ENCODE data around the gene HS1BP3. TPM values are rescaled to one million over a fixed set of nuclear protein-coding genes. Genes with fewer than 3 reads are reported as not detected.

The HS1BP3 gene
- polyA plus RNA-seq, 4 donors, result 18.5 to 39.7 (median 23.4) TPM

DNA sequence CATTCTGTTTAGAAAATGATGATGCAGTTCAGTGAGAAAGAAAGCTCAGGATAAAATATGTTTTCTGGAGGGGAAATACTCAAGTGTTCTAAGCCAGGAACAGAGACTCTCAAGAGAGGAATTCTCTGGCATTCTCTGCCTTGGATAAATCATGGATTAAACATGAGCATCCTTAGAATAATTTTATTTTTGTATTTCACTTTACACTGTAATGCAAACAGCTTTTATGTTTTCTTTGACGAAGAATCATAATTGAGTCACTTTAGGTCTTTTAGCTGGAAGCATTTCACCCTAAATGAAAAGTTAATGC lies 27.1 kb upstream of the HS1BP3 start:
- Histone ChIP-seq H3K9me3 (ENCODE audit: control insufficient read depth in 2 of 2, insufficient read depth in 1 of 2, low read depth in 1 of 2, low read length in 1 of 2) (no peaks in the 10 kb centered on the region), H3K27ac (ENCODE audit: low read depth in 1 of 3, low read length in 2 of 3) (no peak overlapping the region), H3K4me3 (ENCODE audit: low read depth in 1 of 3, low read length in 3 of 3) (no peak overlapping the region), H3K27me3 (ENCODE audit: control insufficient read depth in 3 of 3, insufficient read depth in 3 of 3, low read length in 3 of 3) (peaks cover 0 to 14% (median 6%) of the 10 kb centered on the region in 3 donors), H3K4me1 (ENCODE audit: control insufficient read depth in 3 of 3, insufficient read depth in 2 of 3, low read depth in 1 of 3, low read length in 2 of 3) (peaks cover 0 to 18% (median 0%) of the 10 kb centered on the region in 3 donors), H3K36me3 (ENCODE audit: control insufficient read depth in 3 of 3, insufficient read depth in 2 of 3, low read depth in 1 of 3, low read length in 3 of 3) (peaks cover 0 to 36% (median 0%) of the 10 kb centered on the region in 3 donors)
- DNase-seq, result no peak
- WGBS, 3 donors, result 82 to 100% (median 95%) methylated on average over 1 of the region's 1 CpG
- no peak for FAIRE-seq

DNA sequence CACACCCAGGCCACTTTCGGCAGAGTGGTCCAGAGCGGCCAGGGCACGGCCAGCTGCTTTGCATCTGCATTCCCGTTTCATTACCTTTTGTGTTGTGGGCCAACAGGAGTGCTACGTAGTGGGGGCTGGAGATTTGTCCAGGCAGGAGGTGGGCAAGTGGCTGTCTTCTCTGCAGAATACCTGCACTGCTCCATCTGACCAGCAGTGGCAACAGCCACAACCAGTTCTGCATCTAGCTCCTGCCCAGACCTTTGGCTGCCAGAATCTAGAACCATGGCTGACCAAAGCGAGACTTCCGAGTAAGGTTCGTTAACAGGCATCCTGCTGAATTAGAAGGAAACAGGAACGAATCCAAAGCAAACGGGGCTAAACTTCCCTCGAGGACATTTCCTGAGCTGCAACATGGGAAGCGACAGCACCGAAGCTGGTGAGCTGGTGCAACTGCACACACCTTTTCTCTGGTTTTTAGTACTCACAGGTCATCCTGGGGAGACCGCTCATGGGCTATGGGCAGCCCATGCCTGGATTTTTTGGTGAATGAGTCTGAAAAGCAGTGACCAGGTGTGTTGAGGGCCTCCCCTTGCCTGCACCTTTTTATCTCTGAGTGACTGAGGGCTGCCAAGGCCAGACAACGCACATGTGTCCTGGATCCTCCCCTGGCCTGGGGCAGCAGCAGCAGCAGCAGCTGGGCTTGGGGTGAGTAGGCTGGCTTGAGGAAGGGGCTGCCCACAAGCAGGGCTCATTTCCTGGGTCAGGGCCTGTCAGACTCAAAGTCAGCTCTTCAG lies 26.6 kb upstream of the HS1BP3 start:
- H3K27me3 ChIP-seq (ENCODE audit: control insufficient read depth in 3 of 3, insufficient read depth in 3 of 3, low read length in 3 of 3), result peaks cover 0 to 19% (median 10%) of the 10 kb centered on the region in 3 donors
- peaks cover 0 to 18% (median 0%) of the 10 kb centered on the region in 3 donors for H3K4me1 ChIP-seq (ENCODE audit: control insufficient read depth in 3 of 3, insufficient read depth in 2 of 3, low read depth in 1 of 3, low read length in 2 of 3)
- H3K27ac ChIP-seq (ENCODE audit: low read depth in 1 of 3, low read length in 2 of 3), result no peak overlapping the region
- FAIRE-seq (no peak), DNase-seq (no peak)
- 82 to 87% (median 83%) methylated on average over 15 of the region's 15 CpGs for WGBS, 3 donors
- H3K9me3 ChIP-seq (ENCODE audit: control insufficient read depth in 2 of 2, insufficient read depth in 1 of 2, low read depth in 1 of 2, low read length in 1 of 2), result no peaks in the 10 kb centered on the region
- H3K36me3 ChIP-seq (ENCODE audit: control insufficient read depth in 3 of 3, insufficient read depth in 2 of 3, low read depth in 1 of 3, low read length in 3 of 3), result peaks cover 0 to 33% (median 0%) of the 10 kb centered on the region in 3 donors
- H3K4me3 ChIP-seq (ENCODE audit: low read depth in 1 of 3, low read length in 3 of 3), result no peak overlapping the region

DNA sequence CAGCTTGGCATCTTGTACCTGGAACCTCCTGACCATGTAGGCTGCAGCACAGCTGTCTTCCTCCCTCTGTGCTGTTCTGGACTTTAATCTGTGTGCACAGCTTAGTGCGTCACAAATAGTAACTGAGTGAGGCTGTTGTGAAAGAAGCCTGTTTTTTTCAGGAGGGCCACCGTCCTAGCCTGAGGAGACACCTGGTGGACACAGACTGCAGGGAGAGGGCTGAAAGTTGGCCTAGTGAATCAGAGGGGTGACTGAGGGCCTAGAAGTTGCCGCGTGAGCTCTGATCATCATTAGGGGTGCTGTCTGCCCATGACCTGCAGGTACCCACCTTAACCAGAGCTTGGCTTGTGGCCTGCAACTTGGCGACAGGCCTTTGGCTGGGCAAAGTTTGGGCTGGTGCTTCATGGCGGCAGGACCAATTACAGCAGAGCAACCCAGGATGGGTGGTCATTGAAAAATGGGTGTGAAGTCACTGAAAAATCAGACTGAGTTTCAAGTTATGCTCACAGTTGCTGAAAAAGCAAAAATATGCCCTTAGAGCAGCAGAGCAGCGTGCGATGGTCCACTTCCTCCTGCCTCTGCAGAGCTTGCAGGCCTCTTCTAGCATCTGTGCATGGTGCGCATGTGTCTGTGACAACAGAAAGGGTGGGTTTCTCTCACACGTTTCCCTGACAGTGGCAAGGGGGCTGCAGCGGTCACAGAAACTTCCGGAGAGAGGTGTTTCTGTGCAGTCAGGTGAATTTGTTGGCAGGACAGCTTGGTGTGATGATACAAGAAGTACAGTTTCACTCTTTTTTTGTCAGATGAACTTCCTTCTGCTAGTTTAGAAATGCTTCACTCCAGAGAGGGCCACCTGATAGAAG lies 25.7 kb upstream of the HS1BP3 start:
- FAIRE-seq (no peak), DNase-seq (peak; percentile 89 to 91)
- Histone ChIP-seq H3K36me3 (ENCODE audit: control insufficient read depth in 3 of 3, insufficient read depth in 2 of 3, low read depth in 1 of 3, low read length in 3 of 3) (peaks cover 0 to 26% (median 0%) of the 10 kb centered on the region in 3 donors), H3K27me3 (ENCODE audit: control insufficient read depth in 3 of 3, insufficient read depth in 3 of 3, low read length in 3 of 3) (peaks cover 0 to 28% (median 16%) of the 10 kb centered on the region in 3 donors), H3K4me3 (ENCODE audit: low read depth in 1 of 3, low read length in 3 of 3) (no peak overlapping the region), H3K27ac (ENCODE audit: low read depth in 1 of 3, low read length in 2 of 3) (peak overlapping the region in 1 of 3 donors; percentile 74), H3K9me3 (ENCODE audit: control insufficient read depth in 2 of 2, insufficient read depth in 1 of 2, low read depth in 1 of 2, low read length in 1 of 2) (peaks cover 0 to 1% of the 10 kb centered on the region in 2 donors), H3K4me1 (ENCODE audit: control insufficient read depth in 3 of 3, insufficient read depth in 2 of 3, low read depth in 1 of 3, low read length in 2 of 3) (peaks cover 0 to 24% (median 0%) of the 10 kb centered on the region in 3 donors)
- 55 to 72% (median 65%) methylated on average over 12 of the region's 12 CpGs for WGBS, 3 donors

DNA sequence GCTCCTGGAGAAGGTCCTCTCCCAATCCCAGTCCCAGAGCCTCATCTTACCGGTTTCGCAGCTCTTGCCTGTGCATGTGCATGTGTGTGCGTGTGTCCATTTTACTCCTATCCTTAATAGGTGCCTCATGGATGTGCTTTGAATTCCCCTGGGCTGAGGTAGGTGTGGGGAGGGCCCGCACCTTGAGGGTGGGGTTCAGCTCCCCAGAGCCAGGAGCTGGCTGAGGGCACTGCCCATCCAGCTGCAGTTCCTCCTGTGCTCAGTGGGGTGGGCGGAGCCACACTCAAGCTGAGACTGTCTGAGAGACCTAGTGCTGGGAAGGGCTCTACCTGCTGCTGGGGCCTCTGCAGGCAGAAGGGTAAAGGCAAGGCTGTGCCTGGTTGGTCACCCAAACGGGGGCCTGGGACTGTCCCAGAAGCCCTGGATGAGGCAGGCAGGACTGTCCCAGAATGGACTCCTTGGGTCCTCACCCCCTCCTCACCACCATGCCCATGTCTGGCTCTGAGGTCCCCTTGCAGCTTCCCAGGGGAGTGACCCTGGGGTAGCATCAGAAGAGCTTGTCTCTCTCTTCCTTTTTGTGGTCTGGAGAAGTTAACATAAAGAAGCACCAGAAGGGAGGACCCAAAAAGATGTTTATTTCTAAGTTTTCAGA lies 24.9 kb upstream of the HS1BP3 start:
- Histone ChIP-seq H3K27ac (ENCODE audit: low read depth in 1 of 3, low read length in 2 of 3) (peak overlapping the region in 2 of 3 donors; percentile 47 to 74), H3K9me3 (ENCODE audit: control insufficient read depth in 2 of 2, insufficient read depth in 1 of 2, low read depth in 1 of 2, low read length in 1 of 2) (peaks cover 0 to 3% of the 10 kb centered on the region in 2 donors), H3K36me3 (ENCODE audit: control insufficient read depth in 3 of 3, insufficient read depth in 2 of 3, low read depth in 1 of 3, low read length in 3 of 3) (peaks cover 0 to 22% (median 0%) of the 10 kb centered on the region in 3 donors), H3K4me3 (ENCODE audit: low read depth in 1 of 3, low read length in 3 of 3) (no peak overlapping the region), H3K27me3 (ENCODE audit: control insufficient read depth in 3 of 3, insufficient read depth in 3 of 3, low read length in 3 of 3) (peaks cover 1 to 36% (median 24%) of the 10 kb centered on the region in 3 donors), H3K4me1 (ENCODE audit: control insufficient read depth in 3 of 3, insufficient read depth in 2 of 3, low read depth in 1 of 3, low read length in 2 of 3) (peaks cover 0 to 28% (median 0%) of the 10 kb centered on the region in 3 donors)
- 14 to 61% (median 35%) methylated on average over 6 of the region's 6 CpGs for WGBS, 3 donors
- FAIRE-seq, result no peak
- DNase-seq, result peak; percentile 71 to 85

DNA sequence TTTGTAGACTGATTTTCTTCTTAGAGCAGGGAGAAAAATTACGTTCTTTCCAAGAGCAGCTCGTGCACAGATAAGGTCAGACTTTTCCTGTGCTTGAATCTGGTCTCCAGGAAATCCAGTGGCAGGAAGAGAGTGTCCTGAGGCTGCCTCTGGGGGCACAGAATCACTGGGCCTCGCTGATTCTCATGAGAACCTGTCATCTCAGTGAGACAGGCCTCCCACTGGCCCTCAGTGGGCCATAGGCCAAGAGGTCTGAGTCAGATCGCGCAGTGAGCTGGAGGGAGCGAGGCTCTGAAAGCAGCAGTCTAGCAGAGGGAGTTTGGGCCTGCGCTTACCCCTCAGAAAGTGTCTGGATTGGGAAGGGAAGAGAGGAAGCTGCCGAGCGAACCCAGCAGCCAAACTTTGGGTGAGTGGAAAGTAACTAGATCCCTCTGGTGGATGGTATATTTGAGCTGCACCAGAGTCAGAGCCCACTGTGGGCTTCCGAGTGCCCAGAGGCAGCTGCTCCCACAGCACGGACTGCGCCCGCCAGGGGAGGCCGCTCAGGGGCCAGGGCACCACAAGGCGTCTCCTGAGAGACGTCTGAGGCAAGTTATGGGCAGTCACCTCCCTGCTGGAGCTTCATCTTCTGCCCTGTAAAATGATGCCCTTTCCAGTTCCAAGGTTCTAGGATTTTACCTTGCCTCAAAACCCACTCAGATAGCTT lies 24.2 kb upstream of the HS1BP3 start:
- H3K27ac ChIP-seq (ENCODE audit: low read depth in 1 of 3, low read length in 2 of 3), result no peak overlapping the region
- H3K27me3 ChIP-seq (ENCODE audit: control insufficient read depth in 3 of 3, insufficient read depth in 3 of 3, low read length in 3 of 3), result peaks cover 7 to 43% (median 26%) of the 10 kb centered on the region in 3 donors
- FAIRE-seq (no peak), DNase-seq (no peak)
- peaks cover 0 to 18% (median 0%) of the 10 kb centered on the region in 3 donors for H3K36me3 ChIP-seq (ENCODE audit: control insufficient read depth in 3 of 3, insufficient read depth in 2 of 3, low read depth in 1 of 3, low read length in 3 of 3)
- H3K9me3 ChIP-seq (ENCODE audit: control insufficient read depth in 2 of 2, insufficient read depth in 1 of 2, low read depth in 1 of 2, low read length in 1 of 2), result peaks cover 0 to 3% of the 10 kb centered on the region in 2 donors
- H3K4me1 ChIP-seq (ENCODE audit: control insufficient read depth in 3 of 3, insufficient read depth in 2 of 3, low read depth in 1 of 3, low read length in 2 of 3), result peaks cover 0 to 31% (median 0%) of the 10 kb centered on the region in 3 donors
- no peak overlapping the region for H3K4me3 ChIP-seq (ENCODE audit: low read depth in 1 of 3, low read length in 3 of 3)
- 43 to 55% (median 55%) methylated on average over 16 of the region's 16 CpGs for WGBS, 3 donors

DNA sequence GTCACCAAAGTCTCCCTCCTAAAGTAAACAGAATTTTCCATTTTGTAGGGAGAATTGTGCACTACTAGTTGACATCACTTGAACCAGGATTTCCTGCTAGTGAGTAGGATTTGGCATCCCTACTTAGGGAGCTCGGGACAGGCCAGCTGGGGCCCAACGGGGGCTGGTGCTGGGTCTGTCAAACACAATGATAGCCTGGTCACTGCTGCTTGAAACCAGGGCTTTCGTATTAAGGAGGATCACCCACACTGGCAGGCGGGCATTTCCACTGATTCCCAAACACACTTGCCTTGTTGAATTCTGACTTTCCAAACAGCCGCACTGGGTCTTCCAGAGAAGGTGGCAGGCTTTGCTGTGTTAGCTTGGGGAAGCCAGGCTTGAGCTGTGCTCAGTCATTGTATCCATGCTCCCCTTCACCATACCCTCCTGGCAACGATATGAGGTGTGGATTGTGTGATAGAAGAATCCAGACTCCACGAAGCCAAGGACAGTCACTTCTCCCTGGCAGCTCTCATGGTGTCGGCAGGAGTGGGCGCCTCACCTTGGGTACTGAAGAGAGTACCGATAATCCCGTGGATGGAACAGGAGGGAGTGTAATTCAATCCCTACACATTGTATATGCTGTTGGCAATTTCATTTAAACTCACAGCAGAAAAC lies 23.5 kb upstream of the HS1BP3 start:
- peaks cover 0 to 13% (median 0%) of the 10 kb centered on the region in 3 donors for H3K36me3 ChIP-seq (ENCODE audit: control insufficient read depth in 3 of 3, insufficient read depth in 2 of 3, low read depth in 1 of 3, low read length in 3 of 3)
- no peak for FAIRE-seq
- H3K27ac ChIP-seq (ENCODE audit: low read depth in 1 of 3, low read length in 2 of 3), result no peak overlapping the region
- no peak overlapping the region for H3K4me3 ChIP-seq (ENCODE audit: low read depth in 1 of 3, low read length in 3 of 3)
- no peak for DNase-seq
- WGBS, 3 donors, result 78 to 83% (median 78%) methylated on average over 11 of the region's 11 CpGs
- peaks cover 0 to 38% (median 0%) of the 10 kb centered on the region in 3 donors for H3K4me1 ChIP-seq (ENCODE audit: control insufficient read depth in 3 of 3, insufficient read depth in 2 of 3, low read depth in 1 of 3, low read length in 2 of 3)
- peaks cover 0 to 3% of the 10 kb centered on the region in 2 donors for H3K9me3 ChIP-seq (ENCODE audit: control insufficient read depth in 2 of 2, insufficient read depth in 1 of 2, low read depth in 1 of 2, low read length in 1 of 2)
- peaks cover 10 to 50% (median 32%) of the 10 kb centered on the region in 3 donors for H3K27me3 ChIP-seq (ENCODE audit: control insufficient read depth in 3 of 3, insufficient read depth in 3 of 3, low read length in 3 of 3)

DNA sequence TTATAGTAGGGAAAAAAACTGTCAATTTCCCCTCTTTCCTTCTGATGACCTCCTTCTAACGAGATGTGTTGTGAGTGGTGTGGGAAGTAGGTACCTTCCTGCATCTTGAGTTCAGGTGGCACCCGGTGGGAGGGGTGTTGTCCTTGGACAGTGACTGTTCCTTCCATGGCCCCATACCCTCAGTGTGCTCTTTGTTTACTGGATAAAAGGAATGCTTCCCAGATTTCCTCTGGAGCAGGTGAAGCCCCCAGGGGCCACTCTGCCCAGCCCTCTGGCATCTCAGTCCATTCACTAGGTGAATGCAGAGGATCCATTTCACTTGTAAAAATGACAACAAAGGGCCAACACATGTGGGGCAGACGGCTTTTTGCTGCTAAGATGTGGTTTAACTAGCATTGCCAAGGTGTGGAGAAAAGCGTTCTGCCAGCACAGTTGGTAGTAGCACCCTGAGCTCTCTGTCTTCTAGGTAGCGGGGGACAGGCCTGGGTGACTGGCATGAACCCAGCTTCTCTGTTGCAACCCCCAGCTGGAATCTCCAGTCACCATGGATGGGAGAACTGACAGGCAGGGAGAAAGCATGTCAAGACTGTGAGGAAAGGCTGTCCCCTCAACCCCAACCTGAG lies 22.9 kb upstream of the HS1BP3 start:
- Histone ChIP-seq H3K9me3 (ENCODE audit: control insufficient read depth in 2 of 2, insufficient read depth in 1 of 2, low read depth in 1 of 2, low read length in 1 of 2) (peaks cover 0 to 3% of the 10 kb centered on the region in 2 donors), H3K4me3 (ENCODE audit: low read depth in 1 of 3, low read length in 3 of 3) (no peak overlapping the region), H3K27ac (ENCODE audit: low read depth in 1 of 3, low read length in 2 of 3) (no peak overlapping the region), H3K4me1 (ENCODE audit: control insufficient read depth in 3 of 3, insufficient read depth in 2 of 3, low read depth in 1 of 3, low read length in 2 of 3) (peaks cover 0 to 41% (median 0%) of the 10 kb centered on the region in 3 donors), H3K27me3 (ENCODE audit: control insufficient read depth in 3 of 3, insufficient read depth in 3 of 3, low read length in 3 of 3) (peaks cover 11 to 56% (median 37%) of the 10 kb centered on the region in 3 donors), H3K36me3 (ENCODE audit: control insufficient read depth in 3 of 3, insufficient read depth in 2 of 3, low read depth in 1 of 3, low read length in 3 of 3) (peaks cover 0 to 9% (median 0%) of the 10 kb centered on the region in 3 donors)
- DNase-seq (no peak), FAIRE-seq (no peak)
- 77 to 79% (median 78%) methylated on average over 5 of the region's 5 CpGs for WGBS, 3 donors

Measured in small intestine (tissue), 7 donors.